Measurements from ENCODE around the gene TIFAB. TPM values are rescaled to one million over a fixed set of nuclear protein-coding genes. Genes with fewer than 3 reads are reported as not detected.

TIFAB gene
- polyA plus RNA-seq, 1 of the 3 experiments (the other 2 are of a cell fraction), result not detected

GRCh38 chr5:135467871-135468485, 15.8 kb upstream of the TIFAB start:
- ChIA-PET CTCF (interaction anchor here (4.1 to 18.5 kb wide), 6 partner anchors 11 to 363 kb away, joined by 33 to 791 read pairs (median 68); partner anchors contain the start of gene CXCL14), POLR2A (no interaction called here)
- no peaks in the 10 kb centered on the region for H3K79me2 ChIP-seq (ENCODE audit: insufficient read depth)
- H2AFZ ChIP-seq (ENCODE audit: low read depth), result no peak overlapping the region
- no peak overlapping the region for H3K9ac ChIP-seq
- H3K4me2 ChIP-seq, result no peak overlapping the region
- TF ChIP-seq USF2 (IDR thresholded peaks at IDR 0.05; ENCODE audit: borderline replicate concordance, low read depth, low read length), result no peak
- H3K27me3 ChIP-seq (ENCODE audit: insufficient read depth), result peaks cover 55% of the 10 kb centered on the region
- H4K20me1 ChIP-seq (ENCODE audit: insufficient read depth), result no peaks in the 10 kb centered on the region
- no peak overlapping the region for H3K27ac ChIP-seq (ENCODE audit: low read depth in 2 of 2, low read length in 1 of 2)
- no peaks in the 10 kb centered on the region for H3F3A ChIP-seq (replicated peaks; ENCODE audit: insufficient read depth)
- peaks cover 0 to 3% of the 10 kb centered on the region in 2 experiments; a peak in 1 of 4 replicates for H3K4me1 ChIP-seq (ENCODE audit: control insufficient read depth in 1 of 2, insufficient read depth in 2 of 2, low read depth in 1 of 2, low read length in 1 of 2)
- no peaks in the 10 kb centered on the region for H3K9me3 ChIP-seq
- H3K9me2 ChIP-seq, result no peaks in the 10 kb centered on the region
- no peak for DNase-seq
- WGBS (ENCODE audit: low lambda C conversion rate), result 75% methylated on average over 4 of the region's 4 CpGs
- no peaks in the 10 kb centered on the region for H3K36me3 ChIP-seq (replicated peaks in 1 of 2; ENCODE audit: control insufficient read depth in 1 of 2, insufficient read depth in 2 of 2, low read length in 1 of 2)
- H3K4me3 ChIP-seq (ENCODE audit: low read depth in 2 of 2, low read length in 1 of 2), result no peak overlapping the region

DNA sequence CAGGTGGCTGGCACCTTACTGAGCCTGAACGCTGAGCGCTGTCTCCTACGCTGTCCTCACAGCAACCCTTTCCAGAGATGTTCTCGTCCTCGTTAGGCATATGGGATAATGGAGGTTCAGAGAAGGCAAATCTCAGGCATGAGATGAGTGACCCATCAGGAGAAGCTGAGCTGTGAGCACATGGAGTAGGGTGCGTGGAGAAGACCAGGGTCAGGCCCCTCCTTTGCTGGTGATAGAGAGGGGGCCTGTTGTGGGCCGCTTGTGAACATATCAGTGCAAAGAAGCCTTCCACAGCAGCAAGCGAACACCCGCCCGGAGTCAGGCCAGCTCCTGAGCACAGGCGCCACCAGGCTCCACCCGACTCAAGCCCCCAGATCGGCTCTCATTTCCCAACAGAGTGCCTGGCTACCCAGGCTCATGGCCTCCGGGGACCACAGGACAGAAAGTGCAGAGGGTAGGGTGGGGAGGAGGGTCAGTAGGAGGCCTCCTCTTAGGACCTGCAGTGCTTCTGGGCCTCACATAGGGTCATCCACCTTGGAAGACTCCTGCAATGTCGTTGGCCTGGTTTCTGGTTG, 15.0 kb upstream of the TIFAB start:
- H3K4me3 ChIP-seq (ENCODE audit: low read depth in 2 of 2, low read length in 1 of 2), result no peak overlapping the region
- ChIA-PET POLR2A (no interaction called here), CTCF (interaction anchor here (0.8 to 18.5 kb wide), 21 partner anchors 8 to 724 kb away, joined by 3 to 791 read pairs (median 10); partner anchors contain the start of genes CXCL14 and DCANP1)
- no peak overlapping the region for H3K4me2 ChIP-seq
- H4K20me1 ChIP-seq (ENCODE audit: insufficient read depth), result no peaks in the 10 kb centered on the region
- no peaks in the 10 kb centered on the region for H3F3A ChIP-seq (replicated peaks; ENCODE audit: insufficient read depth)
- H3K79me2 ChIP-seq (ENCODE audit: insufficient read depth), result no peaks in the 10 kb centered on the region
- no peak overlapping the region for H3K9ac ChIP-seq
- no peak overlapping the region for H3K27ac ChIP-seq (ENCODE audit: low read depth in 2 of 2, low read length in 1 of 2)
- H3K27me3 ChIP-seq (ENCODE audit: insufficient read depth), result peaks cover 53% of the 10 kb centered on the region
- H2AFZ ChIP-seq (ENCODE audit: low read depth), result no peak overlapping the region
- H3K9me3 ChIP-seq, result no peaks in the 10 kb centered on the region
- H3K4me1 ChIP-seq (ENCODE audit: control insufficient read depth in 1 of 2, insufficient read depth in 2 of 2, low read depth in 1 of 2, low read length in 1 of 2), result peaks cover 0 to 3% of the 10 kb centered on the region in 2 experiments; a peak in 1 of 4 replicates
- H3K9me2 ChIP-seq, result no peaks in the 10 kb centered on the region
- WGBS (ENCODE audit: low lambda C conversion rate), result 73% methylated on average over 12 of the region's 15 CpGs
- no peak for DNase-seq
- H3K36me3 ChIP-seq (replicated peaks in 1 of 2; ENCODE audit: control insufficient read depth in 1 of 2, insufficient read depth in 2 of 2, low read length in 1 of 2), result no peaks in the 10 kb centered on the region
- no peak for TF ChIP-seq FOXM1 (IDR thresholded peaks at IDR 0.05; ENCODE audit: low read depth)
- no peak for TF ChIP-seq TCF12 (IDR thresholded peaks at IDR 0.05)
- no peak for TF ChIP-seq JUND (IDR thresholded peaks at IDR 0.05)
- TF ChIP-seq TEAD4 (IDR thresholded peaks at IDR 0.05; ENCODE audit: borderline replicate concordance, insufficient read depth), result no peak
- TF ChIP-seq CHD2 (IDR thresholded peaks at IDR 0.05; ENCODE audit: low read length, partially characterized antibody), result no peak
- no peak for TF ChIP-seq REST (IDR thresholded peaks at IDR 0.05; ENCODE audit: low read depth, low read length)
- no peak for TF ChIP-seq RCOR1 (IDR thresholded peaks at IDR 0.05; ENCODE audit: low read length)
- no peak for TF ChIP-seq MEF2A (IDR thresholded peaks at IDR 0.05; ENCODE audit: borderline replicate concordance, low read depth)
- TF ChIP-seq YY1 (IDR thresholded peaks at IDR 0.05; ENCODE audit: low read depth), result no peak
- TF ChIP-seq, protein P1, sequence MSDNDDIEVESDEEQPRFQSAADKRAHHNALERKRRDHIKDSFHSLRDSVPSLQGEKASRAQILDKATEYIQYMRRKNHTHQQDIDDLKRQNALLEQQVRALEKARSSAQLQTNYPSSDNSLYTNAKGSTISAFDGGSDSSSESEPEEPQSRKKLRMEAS (IDR thresholded peaks at IDR 0.05; ENCODE audit: low read depth), result no peak
- TF ChIP-seq EZH2phosphoT487 (IDR thresholded peaks at IDR 0.05; ENCODE audit: borderline replicate concordance, low read depth), result no peak
- no peak for TF ChIP-seq POLR2AphosphoS5 (IDR thresholded peaks at IDR 0.05; ENCODE audit: low read depth, low read length)
- no peak for TF ChIP-seq USF2 (IDR thresholded peaks at IDR 0.05; ENCODE audit: borderline replicate concordance, low read depth, low read length)
- TF ChIP-seq ELF1 (IDR thresholded peaks at IDR 0.05), result no peak
- TF ChIP-seq MXI1 (IDR thresholded peaks at IDR 0.05; ENCODE audit: low read depth, low read length), result no peak
